Measurements from ENCODE around the gene RGS6.
"Not testable (repeated sequence)": the region's sequence is repeated elsewhere in the genome, so short reads cannot be mapped to it uniquely, and the experiment has no call there.

The RGS6 gene

GRCh38 chr14:71932229-71932981 is at the start of gene RGS6:
Gene RGS6 (plus strand): TSS chr14:71932429.
- DNase-seq (ENCODE audit: low read depth in 1 of 2, low spot score in 1 of 2), result peak in 1 of 2 donors; percentile 4

GRCh38 chr14:71883094-71883493 is 49.1 kb upstream of the RGS6 start:
- no peak for DNase-seq (ENCODE audit: low read depth in 1 of 2, low spot score in 1 of 2)

GRCh38 chr14:71885301-71885700 is 46.9 kb upstream of the RGS6 start:
- no peak for DNase-seq (ENCODE audit: low read depth in 1 of 2, low spot score in 1 of 2)

GRCh38 chr14:71887802-71888201 is 44.4 kb upstream of the RGS6 start:
- DNase-seq (ENCODE audit: low read depth in 1 of 2, low spot score in 1 of 2), result not testable (repeated sequence)

GRCh38 chr14:71890541-71890940 is 41.7 kb upstream of the RGS6 start:
- DNase-seq (ENCODE audit: low read depth in 1 of 2, low spot score in 1 of 2), result no peak

- DNase-seq (ENCODE audit: low read depth in 1 of 2, low spot score in 1 of 2), result no peak
Measured at GRCh38 chr14:71891185-71891584, 41.0 kb upstream of the RGS6 start.

- no peak for DNase-seq (ENCODE audit: low read depth in 1 of 2, low spot score in 1 of 2)
Measured at GRCh38 chr14:71891970-71892369, 40.3 kb upstream of the RGS6 start.

GRCh38 chr14:71905031-71905430 is 27.2 kb upstream of the RGS6 start:
- no peak for DNase-seq (ENCODE audit: low read depth in 1 of 2, low spot score in 1 of 2)

GRCh38 chr14:71905860-71906259 is 26.4 kb upstream of the RGS6 start:
- no peak for DNase-seq (ENCODE audit: low read depth in 1 of 2, low spot score in 1 of 2)

GRCh38 chr14:71907793-71908515 is 24.3 kb upstream of the RGS6 start:
- no peak for DNase-seq (ENCODE audit: low read depth in 1 of 2, low spot score in 1 of 2)

GRCh38 chr14:71911669-71912068 is 20.6 kb upstream of the RGS6 start:
- no peak for DNase-seq (ENCODE audit: low read depth in 1 of 2, low spot score in 1 of 2)

- DNase-seq (ENCODE audit: low read depth in 1 of 2, low spot score in 1 of 2), result no peak
Measured at GRCh38 chr14:71913342-71913741, 18.9 kb upstream of the RGS6 start.

- no peak for DNase-seq (ENCODE audit: low read depth in 1 of 2, low spot score in 1 of 2)
Measured at GRCh38 chr14:71918955-71919354, 13.3 kb upstream of the RGS6 start.

- DNase-seq (ENCODE audit: low read depth in 1 of 2, low spot score in 1 of 2), result no peak
Measured at GRCh38 chr14:71923513-71923912, 8.7 kb upstream of the RGS6 start.

GRCh38 chr14:71931492-71932228 is 569 bp upstream of the RGS6 start:
- no peak for DNase-seq (ENCODE audit: low read depth in 1 of 2, low spot score in 1 of 2)

- no peak for DNase-seq (ENCODE audit: low read depth in 1 of 2, low spot score in 1 of 2)
Measured at GRCh38 chr14:71933001-71933587, 865 bp downstream of the RGS6 start.

GRCh38 chr14:71938273-71938672 is 6.0 kb downstream of the RGS6 start:
- DNase-seq (ENCODE audit: low read depth in 1 of 2, low spot score in 1 of 2), result not testable (repeated sequence)

GRCh38 chr14:71939344-71939743 is 7.1 kb downstream of the RGS6 start:
- not testable (repeated sequence) for DNase-seq (ENCODE audit: low read depth in 1 of 2, low spot score in 1 of 2)

GRCh38 chr14:71940500-71940899 is 8.3 kb downstream of the RGS6 start:
- not testable (repeated sequence) for DNase-seq (ENCODE audit: low read depth in 1 of 2, low spot score in 1 of 2)

GRCh38 chr14:71941616-71942015 is 9.4 kb downstream of the RGS6 start:
- not testable (repeated sequence) for DNase-seq (ENCODE audit: low read depth in 1 of 2, low spot score in 1 of 2)

- no peak for DNase-seq (ENCODE audit: low read depth in 1 of 2, low spot score in 1 of 2)
Measured at GRCh38 chr14:71942904-71943694, 10.9 kb downstream of the RGS6 start.

Measured in stimulated activated CD4-positive, alpha-beta T cell treated with anti-CD3 and anti-CD28 coated beads, Interleukin-15, amount 100 ng/mL, for 1 hour (primary cell).